GM21619 (cell line): ENCODE data around the gene MYMX.

ENCODE experiments used
- ATAC-seq: cut with Tn5 transposase; IDR thresholded peaks from one replicate; pipeline ENCODE4 v1.9.1; 2021; ENCODE audit not compliant: unreplicated experiment

MYMX gene

GRCh38 chr6:44249082-44249748, 32.5 kb downstream of the MYMX start:
- no peak for ATAC-seq

GRCh38 chr6:44250067-44250717, 33.5 kb downstream of the MYMX start:
- ATAC-seq: no peak

DNA sequence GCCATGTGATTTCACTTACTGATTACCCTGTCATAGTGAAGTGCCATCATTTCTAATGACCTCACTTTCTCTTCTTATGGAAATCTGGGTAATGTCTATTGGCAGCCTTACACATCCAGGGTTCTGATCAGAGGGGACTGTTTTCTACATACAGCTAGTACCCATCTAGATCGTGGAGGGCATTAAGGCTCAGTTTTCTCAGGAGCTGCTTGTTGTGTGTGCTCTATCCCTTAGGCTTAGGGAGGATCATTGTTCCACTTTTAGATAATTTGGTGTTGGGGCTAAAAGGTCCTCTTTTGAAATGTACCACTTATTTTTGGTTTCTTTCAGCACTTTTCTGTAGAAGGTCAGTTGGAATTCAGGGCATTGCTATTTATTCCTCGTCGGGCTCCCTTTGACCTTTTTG, 34.0 kb downstream of the MYMX start:
- ATAC-seq: no peak

DNA sequence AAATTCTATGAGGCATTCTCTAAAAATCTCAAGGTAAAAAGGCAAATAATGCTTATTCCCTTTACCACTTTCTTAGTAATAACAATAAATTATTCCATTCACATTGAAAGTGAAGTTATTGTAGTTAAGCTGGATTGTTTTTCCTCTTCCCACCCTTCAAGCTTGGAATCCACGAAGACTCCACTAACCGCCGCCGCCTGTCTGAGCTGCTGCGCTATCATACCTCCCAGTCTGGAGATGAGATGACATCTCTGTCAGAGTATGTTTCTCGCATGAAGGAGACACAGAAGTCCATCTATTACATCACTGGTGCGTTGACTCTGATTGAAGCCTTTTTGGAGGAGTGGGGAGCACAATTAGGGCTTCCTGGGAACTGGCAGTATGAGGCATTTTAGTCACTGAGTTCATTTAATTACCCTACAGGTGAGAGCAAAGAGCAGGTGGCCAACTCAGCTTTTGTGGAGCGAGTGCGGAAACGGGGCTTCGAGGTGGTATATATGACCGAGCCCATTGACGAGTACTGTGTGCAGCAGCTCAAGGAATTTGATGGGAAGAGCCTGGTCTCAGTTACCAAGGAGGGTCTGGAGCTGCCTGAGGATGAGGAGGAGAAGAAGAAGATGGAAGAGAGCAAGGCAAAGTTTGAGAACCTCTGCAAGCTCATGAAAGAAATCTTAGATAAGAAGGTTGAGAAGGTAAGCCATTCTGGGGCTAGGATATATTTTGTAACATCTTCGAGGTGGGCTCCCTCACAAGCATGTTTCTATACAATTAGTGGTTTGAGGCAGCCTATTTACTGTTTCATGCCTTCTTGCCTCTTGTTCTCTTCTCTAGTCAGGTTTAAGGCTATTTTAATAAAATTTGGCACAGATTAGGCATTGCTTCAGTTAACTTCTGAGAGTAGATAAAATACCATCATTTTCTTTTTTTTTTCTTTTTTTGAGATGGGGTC, 35.1 kb downstream of the MYMX start:
- no peak for ATAC-seq

GRCh38 chr6:44253307-44254101, 36.8 kb downstream of the MYMX start:
- no peak for ATAC-seq

DNA sequence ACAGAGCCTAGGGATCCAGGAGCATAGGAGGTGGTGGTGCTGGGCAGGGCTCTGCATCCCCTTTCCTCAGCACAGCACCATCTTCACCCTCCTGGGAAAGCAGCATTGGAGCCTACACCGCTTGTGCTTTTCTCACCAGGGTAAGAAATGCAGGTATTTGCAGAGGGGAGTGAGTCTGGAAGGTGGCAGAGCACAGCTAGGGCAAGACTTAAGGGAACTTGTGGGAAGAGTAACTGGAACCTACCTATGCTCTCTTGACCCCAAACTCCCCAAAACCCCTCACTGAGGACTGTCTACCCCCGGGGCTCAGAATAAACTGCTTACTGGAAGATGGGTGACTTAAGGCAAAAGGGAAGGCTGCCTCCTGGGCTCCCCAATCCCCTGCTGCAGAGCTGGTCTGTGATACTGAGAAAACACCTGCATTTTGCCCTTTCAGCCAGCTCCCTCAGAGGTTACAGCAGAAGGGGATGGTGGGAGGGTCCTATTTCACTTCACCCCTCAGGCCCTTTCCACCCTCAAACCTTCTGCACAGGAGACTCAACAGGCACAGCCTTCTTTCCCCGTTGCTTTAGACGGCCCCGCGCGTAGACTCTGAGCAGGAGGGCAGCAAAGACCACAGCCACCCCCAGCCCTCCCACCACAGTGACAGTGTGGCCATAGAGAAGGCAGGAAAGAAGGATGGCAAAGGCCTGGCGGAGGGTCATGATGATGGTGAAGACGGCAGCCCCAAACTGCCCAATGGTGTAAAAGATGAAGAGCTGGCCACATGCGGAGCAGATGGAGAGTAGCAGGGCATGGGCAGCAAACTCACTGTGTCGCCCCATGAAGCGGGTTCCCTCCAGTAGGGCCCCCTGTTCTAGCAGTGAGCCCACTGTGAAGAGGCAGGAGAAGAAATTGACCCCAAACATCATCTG, 37.7 kb downstream of the MYMX start:
- ATAC-seq: no peak

DNA sequence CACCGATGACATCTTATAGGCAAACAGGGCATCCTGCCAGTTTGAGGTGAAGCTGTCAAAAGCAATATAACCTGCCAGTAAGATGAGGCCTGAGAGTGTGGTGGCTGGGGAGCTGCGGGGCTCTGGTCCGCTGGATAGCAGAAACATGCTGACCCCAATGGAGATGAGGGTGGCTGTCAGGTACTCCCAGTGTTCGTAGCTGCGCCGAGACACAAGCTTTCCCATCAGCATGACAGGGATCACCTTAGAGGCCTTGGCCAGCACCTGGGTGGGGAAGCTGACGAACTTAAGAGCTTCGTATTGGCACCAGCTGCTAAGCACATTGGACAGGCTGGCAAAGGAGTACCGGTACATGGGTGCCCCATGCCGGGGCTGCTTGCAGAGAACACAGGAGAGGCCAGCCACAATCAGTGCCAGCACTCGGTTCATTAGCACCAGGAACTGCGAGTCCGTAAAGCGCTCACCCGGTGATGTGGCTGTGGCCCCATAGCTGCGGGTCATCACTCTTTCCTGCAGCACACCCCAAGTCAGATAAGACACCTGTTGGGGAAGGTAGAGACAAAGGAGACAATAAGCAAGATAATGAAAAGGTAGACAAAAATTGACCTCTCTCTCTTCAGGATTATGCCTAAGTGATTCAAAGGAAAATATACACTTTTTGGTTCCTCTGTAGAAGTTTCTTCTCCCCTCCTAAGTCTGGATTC, 38.5 kb downstream of the MYMX start:
- ATAC-seq: no peak

DNA sequence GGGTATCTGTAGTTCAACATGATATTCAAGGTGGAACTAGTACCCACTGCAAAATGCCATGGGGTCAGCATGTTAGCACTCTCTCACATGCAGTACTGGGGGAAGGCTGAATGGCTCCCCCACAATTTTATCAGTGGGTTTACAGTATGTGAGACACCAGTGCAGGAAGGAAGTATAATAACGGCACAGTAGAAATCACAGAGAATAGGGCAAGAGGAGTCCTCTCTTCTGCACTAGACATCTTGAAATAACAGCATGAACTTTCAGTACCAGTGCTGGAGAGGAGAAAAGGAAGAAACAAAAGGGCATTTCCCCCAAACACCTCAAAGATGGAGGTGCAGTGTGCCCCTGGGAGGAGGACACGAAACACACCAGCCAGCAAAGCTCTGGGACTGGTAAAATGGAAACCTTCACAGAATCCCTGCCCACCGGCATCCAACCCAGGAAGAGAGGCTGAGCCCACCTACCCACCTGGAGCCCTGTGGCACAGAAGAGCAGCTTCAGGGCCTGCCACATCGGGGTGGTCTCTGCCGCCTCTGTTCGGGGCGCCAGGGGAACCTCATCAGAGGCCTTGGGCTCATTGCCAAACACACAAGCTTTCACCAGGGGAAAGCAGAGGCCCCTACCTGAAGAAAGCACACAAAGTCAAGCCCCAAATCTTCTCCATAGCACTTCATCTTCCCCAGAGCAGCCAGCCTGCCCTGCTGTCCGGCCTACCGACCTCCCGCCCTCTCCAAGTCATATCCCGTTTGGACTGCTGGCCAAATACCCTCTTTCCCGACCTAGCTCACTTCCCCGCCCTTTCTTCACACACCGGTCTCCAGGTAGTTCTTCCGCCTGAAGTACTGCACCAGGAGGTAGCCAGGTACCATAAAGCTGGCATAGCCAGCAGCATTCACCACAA, 39.4 kb downstream of the MYMX start:
- no peak for ATAC-seq

- no peak for ATAC-seq
Observed at GRCh38 chr6:44256775-44257024, 40.0 kb downstream of the MYMX start.

DNA sequence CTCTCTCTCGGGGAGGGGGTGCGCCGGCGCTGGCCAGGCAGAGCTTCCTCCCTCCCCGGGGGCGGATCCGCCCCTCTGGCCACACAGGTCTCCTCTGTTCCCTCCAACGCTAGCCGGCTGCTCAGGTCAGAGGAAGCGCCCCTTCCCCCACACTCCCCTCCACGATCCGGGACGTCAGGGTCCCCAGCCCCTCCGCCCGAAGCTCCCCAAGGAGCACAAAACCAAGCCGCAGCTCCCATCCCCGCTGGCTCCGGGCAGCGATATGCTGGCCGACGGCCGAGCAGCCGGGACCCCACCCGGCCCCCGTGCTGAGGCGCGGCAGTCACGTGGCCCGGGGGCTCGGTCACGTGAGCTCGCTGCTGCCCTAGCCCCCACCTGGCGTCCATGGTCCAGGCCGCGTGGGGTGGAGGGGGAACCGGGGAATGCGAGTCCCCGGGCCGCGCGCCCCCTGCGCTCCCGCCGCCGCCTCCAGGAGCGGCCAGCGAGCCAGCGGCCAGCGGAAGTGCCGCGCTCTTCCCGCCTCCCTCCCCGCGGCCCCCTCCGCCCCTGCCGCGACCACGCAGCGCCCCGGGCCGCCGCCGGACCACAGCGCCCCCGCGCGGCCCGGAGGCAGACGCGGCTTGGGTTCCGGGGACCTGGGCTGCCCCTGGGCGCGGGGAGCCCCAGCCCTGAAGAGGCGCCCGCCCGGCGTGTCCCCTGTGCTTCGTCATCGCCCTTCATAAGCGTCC, 40.5 kb downstream of the MYMX start, which contains the start of gene SLC35B2:
Gene SLC35B2, minus strand, starts transcription at position 504 of the 728 bp plus-strand sequence. Its CDS starts 118 bp downstream, at position 386.
- ATAC-seq: peak; percentile 42

DNA sequence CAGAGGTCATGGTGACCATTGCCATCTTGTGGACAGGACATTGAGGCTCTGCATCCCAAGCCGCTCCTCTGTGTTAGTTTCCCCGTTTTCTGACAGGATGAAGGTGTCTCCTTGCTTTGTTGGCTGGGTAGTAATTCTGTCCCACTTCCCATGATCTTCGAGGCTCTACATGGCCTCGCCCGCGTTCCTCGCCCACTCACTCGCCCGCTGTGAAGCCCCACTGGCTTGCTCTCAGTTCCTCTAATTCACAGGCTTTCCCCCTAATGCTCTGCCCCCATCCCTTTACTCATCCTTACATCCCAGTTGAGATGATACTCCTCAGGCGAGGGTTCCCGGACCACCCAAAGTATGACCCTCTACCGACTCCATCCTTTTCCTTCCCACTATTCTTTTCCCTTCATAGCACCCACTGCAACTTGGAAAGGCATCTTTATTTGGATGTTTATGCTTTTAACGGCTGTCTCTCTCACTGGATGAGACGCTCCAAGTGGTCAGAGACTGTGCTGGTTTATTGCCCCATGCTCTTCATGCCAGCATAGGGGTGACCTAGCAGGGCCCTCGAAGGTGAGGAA, 41.1 kb downstream of the MYMX start:
- peak; percentile 6 for ATAC-seq

DNA sequence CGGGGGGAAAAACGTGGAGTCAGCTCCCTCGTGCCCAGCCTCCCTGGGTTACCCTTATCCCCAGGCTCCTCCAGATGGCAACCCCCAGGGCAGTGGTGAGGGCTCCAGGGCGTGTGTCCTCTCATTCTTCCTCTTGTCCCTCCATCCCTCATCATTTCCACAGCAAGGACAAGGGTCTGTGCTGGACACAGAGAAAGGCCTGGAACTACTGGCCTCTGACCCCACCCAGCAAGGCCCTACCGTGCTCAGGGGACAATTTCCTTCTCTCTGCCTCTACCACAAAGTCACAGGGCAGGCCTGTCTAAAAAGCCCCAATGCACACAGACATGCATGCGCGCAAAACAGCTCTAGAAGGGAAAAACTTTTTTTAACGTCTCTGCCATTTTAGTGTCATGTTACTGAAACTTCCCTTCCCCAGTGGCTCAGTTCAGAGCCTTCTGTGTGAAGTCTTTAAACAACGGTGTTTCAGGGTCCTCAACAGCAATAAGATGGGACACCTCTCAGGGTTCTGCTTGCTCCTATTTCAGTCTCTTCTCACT, 41.7 kb downstream of the MYMX start:
- ATAC-seq: no peak

GRCh38 chr6:44258921-44259320, 42.2 kb downstream of the MYMX start:
- no peak for ATAC-seq

DNA sequence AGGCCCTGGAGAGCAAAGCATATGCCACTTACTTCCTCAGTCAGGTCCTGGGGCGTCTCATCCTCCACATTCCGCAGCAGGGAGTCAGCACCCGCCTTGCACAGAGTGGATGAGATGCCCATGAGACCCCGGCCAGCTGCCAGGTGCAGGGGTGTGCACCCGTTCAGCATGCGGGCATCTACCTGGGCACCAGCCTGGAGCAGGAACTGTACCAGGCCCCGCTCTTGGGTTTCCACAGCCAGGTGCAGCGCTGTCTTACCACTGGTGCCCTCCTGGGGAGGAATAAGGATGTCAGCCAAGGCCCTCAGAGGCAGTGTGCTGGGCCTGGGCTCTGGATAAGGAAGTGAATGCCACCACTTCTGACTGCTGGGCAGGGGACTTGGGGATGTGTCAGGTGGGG, 43.3 kb downstream of the MYMX start:
- ATAC-seq: no peak

DNA sequence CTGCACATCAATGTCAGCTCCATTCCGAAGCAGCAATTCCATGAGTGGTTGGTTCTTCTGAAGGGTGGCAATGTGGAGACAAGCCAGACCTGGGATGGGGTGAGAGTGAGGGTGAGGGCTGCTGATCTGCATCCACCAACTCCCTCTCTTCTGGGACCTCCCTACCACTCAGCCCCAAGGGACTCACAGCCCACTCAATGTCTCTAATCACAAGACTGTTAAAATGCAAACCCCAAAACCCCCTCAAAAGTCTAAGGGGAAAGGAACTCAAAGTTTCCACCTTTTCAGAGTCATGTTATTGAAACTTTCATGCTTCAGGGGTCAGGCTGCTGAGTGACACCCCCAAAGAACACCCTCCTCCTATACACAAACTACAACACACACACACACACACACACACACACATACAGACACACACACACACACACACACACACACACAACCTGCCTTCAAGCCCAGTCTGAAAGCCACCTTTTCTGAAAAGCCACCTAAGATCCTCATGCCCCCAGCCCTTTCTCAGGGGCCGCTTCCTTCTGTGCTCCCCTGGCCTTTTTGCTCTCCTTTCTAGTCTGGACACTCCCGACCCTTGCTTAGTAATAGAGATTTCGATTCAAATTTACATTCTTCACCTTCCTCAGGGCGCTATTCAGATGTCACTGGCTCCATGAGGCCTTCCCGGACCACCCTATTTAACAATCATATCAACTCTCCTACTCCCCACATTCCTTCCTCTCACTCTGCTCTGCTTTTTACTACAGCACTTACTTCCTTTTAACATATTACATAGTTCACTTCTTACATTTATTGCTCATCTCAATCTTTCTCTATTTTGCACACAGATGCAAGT, 43.9 kb downstream of the MYMX start:
- ATAC-seq: no peak

DNA sequence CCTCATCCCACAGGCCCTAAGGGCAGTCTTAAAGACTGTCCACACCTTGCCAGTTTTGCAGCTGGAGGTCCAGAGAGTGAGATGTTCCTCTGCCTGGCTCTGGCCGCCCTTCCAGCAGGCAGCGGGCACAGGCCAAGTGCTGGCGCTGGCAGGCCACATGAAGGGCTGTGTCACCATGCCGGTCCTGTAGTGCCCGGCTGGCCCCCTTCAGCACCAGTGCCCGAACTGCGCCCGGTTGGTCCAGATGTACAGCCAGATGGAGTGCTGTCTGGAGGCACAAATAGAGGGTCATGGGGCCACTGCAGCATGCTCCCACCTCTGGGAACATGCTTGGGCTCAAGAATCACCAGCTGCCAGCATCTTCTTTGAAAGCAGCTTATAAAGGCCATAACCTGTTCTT, 44.9 kb downstream of the MYMX start:
- no peak for ATAC-seq
